PC-3 (cell line): ENCODE results near the gene AKAP13.

Experiments used
- EZH2 ChIP-seq: fragments of 300-600 bp; sonication (generic); IDR thresholded peaks from one replicate; pipeline ENCODE4 v1.6.1; 2017; ENCODE audit warnings: antibody characterized with exemption, mild to moderate bottlenecking, low read length; ENCODE audit not compliant: unreplicated experiment
- EZH2phosphoT487 ChIP-seq: fragments of 300-600 bp; sonication (generic); IDR thresholded peaks from 2 replicates; pipeline ENCODE4 v1.6.1; 2018; ENCODE audit warnings: mild to moderate bottlenecking, antibody characterized with exemption, low read length, borderline replicate concordance
- TF ChIP-seq, protein P1 (sequence below): fragments of 300-600 bp; sonication (generic); conservative IDR thresholded peaks from 2 replicates; pipeline ENCODE4 v1.5.1; 2017; ENCODE audit warnings: antibody characterized with exemption, low read depth, mild to moderate bottlenecking, low read length

DNA sequence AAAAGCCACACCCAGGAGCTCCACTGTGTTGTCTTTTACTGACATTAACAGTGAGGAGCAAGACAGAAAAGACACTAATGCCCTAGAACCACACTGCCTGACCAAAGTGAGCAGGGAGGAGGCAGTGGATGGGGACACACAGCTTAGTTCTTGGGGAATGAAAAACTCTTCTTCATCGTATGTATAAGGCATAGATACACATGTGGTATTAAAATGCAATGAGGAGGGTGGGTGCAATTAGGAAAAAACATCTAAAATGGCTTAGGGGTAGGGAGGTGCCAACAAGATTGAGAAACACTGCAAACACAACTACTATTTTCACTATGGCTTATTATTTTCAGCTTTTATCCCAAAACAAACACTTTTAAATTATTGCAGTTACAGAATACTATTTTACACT is 398.8 kb downstream of the AKAP13 start:
- TF ChIP-seq, protein P1, sequence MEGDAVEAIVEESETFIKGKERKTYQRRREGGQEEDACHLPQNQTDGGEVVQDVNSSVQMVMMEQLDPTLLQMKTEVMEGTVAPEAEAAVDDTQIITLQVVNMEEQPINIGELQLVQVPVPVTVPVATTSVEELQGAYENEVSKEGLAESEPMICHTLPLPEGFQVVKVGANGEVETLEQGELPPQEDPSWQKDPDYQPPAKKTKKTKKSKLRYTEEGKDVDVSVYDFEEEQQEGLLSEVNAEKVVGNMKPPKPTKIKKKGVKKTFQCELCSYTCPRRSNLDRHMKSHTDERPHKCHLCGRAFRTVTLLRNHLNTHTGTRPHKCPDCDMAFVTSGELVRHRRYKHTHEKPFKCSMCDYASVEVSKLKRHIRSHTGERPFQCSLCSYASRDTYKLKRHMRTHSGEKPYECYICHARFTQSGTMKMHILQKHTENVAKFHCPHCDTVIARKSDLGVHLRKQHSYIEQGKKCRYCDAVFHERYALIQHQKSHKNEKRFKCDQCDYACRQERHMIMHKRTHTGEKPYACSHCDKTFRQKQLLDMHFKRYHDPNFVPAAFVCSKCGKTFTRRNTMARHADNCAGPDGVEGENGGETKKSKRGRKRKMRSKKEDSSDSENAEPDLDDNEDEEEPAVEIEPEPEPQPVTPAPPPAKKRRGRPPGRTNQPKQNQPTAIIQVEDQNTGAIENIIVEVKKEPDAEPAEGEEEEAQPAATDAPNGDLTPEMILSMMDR: no peak
- TF ChIP-seq EZH2 (no peak), EZH2phosphoT487 (no peak)
